IPS-18a (cell line): ENCODE data around the gene DICER1.
"Not testable (repeated sequence)": the region's sequence is repeated elsewhere in the genome, so short reads cannot be mapped to it uniquely, and the experiment has no call there.

Experiments
- H3K27ac ChIP-seq: one replicate; pipeline ENCODE4 v1.5.1; 2013; ENCODE audit warnings: low read length
- H3K27me3 ChIP-seq: one replicate; pipeline ENCODE4 v1.6.1; 2013; ENCODE audit warnings: mild to moderate bottlenecking, low read length; ENCODE audit not compliant: control insufficient read depth, insufficient read depth
- H3K36me3 ChIP-seq: one replicate; pipeline ENCODE4 v1.6.1; 2013; ENCODE audit warnings: low read depth, low read length; ENCODE audit not compliant: control insufficient read depth
- H3K4me1 ChIP-seq: one replicate; pipeline ENCODE4 v1.6.1; 2013; ENCODE audit warnings: low read depth, low read length; ENCODE audit not compliant: control insufficient read depth
- H3K4me3 ChIP-seq: one replicate; pipeline ENCODE4 v1.5.1; 2013; ENCODE audit warnings: low read length
- H3K9ac ChIP-seq: one replicate; pipeline ENCODE4 v1.6.1; 2013; ENCODE audit warnings: mild to moderate bottlenecking, low read length, moderate library complexity
- H3K9me3 ChIP-seq: one replicate; pipeline ENCODE4 v1.6.1; 2013; ENCODE audit warnings: low read depth, low read length; ENCODE audit not compliant: control insufficient read depth

The DICER1 gene

GRCh38 chr14:95183532-95184412 lies 26.4 kb upstream of the DICER1 start:
- no peaks in the 10 kb centered on the region for H3K9me3 ChIP-seq
- no peaks in the 10 kb centered on the region for H3K27me3 ChIP-seq
- H3K27ac ChIP-seq: no peak overlapping the region
- no peak overlapping the region for H3K9ac ChIP-seq
- H3K4me3 ChIP-seq: no peak overlapping the region
- H3K4me1 ChIP-seq: peaks cover 4% of the 10 kb centered on the region
- H3K36me3 ChIP-seq: no peaks in the 10 kb centered on the region

- no peak overlapping the region for H3K27ac ChIP-seq
- no peak overlapping the region for H3K4me3 ChIP-seq
- H3K9ac ChIP-seq: no peak overlapping the region
- H3K36me3 ChIP-seq: no peaks in the 10 kb centered on the region
- H3K9me3 ChIP-seq: no peaks in the 10 kb centered on the region
- peaks cover 4% of the 10 kb centered on the region for H3K4me1 ChIP-seq
- H3K27me3 ChIP-seq: no peaks in the 10 kb centered on the region
These were observed 25.8 kb upstream of the DICER1 start for GRCh38 chr14:95183082-95183481.

- no peak overlapping the region for H3K27ac ChIP-seq
- no peak overlapping the region for H3K9ac ChIP-seq
- H3K4me3 ChIP-seq: no peak overlapping the region
- H3K9me3 ChIP-seq: no peaks in the 10 kb centered on the region
- H3K4me1 ChIP-seq: peaks cover 4% of the 10 kb centered on the region
- no peaks in the 10 kb centered on the region for H3K36me3 ChIP-seq
- no peaks in the 10 kb centered on the region for H3K27me3 ChIP-seq
These were observed 25.1 kb upstream of the DICER1 start for GRCh38 chr14:95182379-95182778.

- H3K4me3 ChIP-seq: no peak overlapping the region
- H3K27me3 ChIP-seq: no peaks in the 10 kb centered on the region
- H3K9ac ChIP-seq: no peak overlapping the region
- H3K27ac ChIP-seq: no peak overlapping the region
- no peaks in the 10 kb centered on the region for H3K36me3 ChIP-seq
- peaks cover 4% of the 10 kb centered on the region for H3K4me1 ChIP-seq
- no peaks in the 10 kb centered on the region for H3K9me3 ChIP-seq
These were observed 23.8 kb upstream of the DICER1 start for GRCh38 chr14:95180966-95181741.

- not testable (repeated sequence) for H3K9ac ChIP-seq, H3K27ac ChIP-seq, H3K9me3 ChIP-seq, H3K27me3 ChIP-seq, H3K36me3 ChIP-seq, H3K4me3 ChIP-seq, H3K4me1 ChIP-seq
These were observed 18.3 kb upstream of the DICER1 start for GRCh38 chr14:95175670-95176069.

GRCh38 chr14:95174184-95174792 lies 17.0 kb upstream of the DICER1 start:
- no peaks in the 10 kb centered on the region for H3K4me1 ChIP-seq
- H3K9ac ChIP-seq: no peak overlapping the region
- H3K36me3 ChIP-seq: no peaks in the 10 kb centered on the region
- no peaks in the 10 kb centered on the region for H3K27me3 ChIP-seq
- no peak overlapping the region for H3K4me3 ChIP-seq
- H3K27ac ChIP-seq: no peak overlapping the region
- no peaks in the 10 kb centered on the region for H3K9me3 ChIP-seq

GRCh38 chr14:95173518-95173917 lies 16.2 kb upstream of the DICER1 start:
- H3K27ac ChIP-seq: no peak overlapping the region
- no peaks in the 10 kb centered on the region for H3K9me3 ChIP-seq
- no peak overlapping the region for H3K9ac ChIP-seq
- H3K36me3 ChIP-seq: no peaks in the 10 kb centered on the region
- no peak overlapping the region for H3K4me3 ChIP-seq
- no peaks in the 10 kb centered on the region for H3K4me1 ChIP-seq
- no peaks in the 10 kb centered on the region for H3K27me3 ChIP-seq

GRCh38 chr14:95167177-95167576 lies 9.8 kb upstream of the DICER1 start:
- no peak overlapping the region for H3K9ac ChIP-seq
- no peaks in the 10 kb centered on the region for H3K9me3 ChIP-seq
- H3K27ac ChIP-seq: no peak overlapping the region

GRCh38 chr14:95165517-95165916 lies 8.2 kb upstream of the DICER1 start:
- Histone ChIP-seq H3K4me1 (peaks cover 9% of the 10 kb centered on the region), H3K9ac (no peak overlapping the region), H3K9me3 (no peaks in the 10 kb centered on the region), H3K36me3 (no peaks in the 10 kb centered on the region), H3K27me3 (no peaks in the 10 kb centered on the region), H3K27ac (no peak overlapping the region), H3K4me3 (no peak overlapping the region)

More at GRCh38 chr14:95167177-95167576, 9.8 kb upstream of the DICER1 start:
- peaks cover 6% of the 10 kb centered on the region for H3K4me1 ChIP-seq
- no peaks in the 10 kb centered on the region for H3K27me3 ChIP-seq
- no peak overlapping the region for H3K4me3 ChIP-seq
- H3K36me3 ChIP-seq: no peaks in the 10 kb centered on the region

- H3K27ac ChIP-seq: no peak overlapping the region
- H3K4me3 ChIP-seq: no peak overlapping the region
- H3K36me3 ChIP-seq: no peaks in the 10 kb centered on the region
- H3K9ac ChIP-seq: no peak overlapping the region
- peaks cover 9% of the 10 kb centered on the region for H3K4me1 ChIP-seq
- no peaks in the 10 kb centered on the region for H3K9me3 ChIP-seq
- H3K27me3 ChIP-seq: no peaks in the 10 kb centered on the region
These were observed 7.2 kb upstream of the DICER1 start for GRCh38 chr14:95164506-95164905.

- H3K4me1 ChIP-seq: peaks cover 9% of the 10 kb centered on the region
- no peaks in the 10 kb centered on the region for H3K9me3 ChIP-seq
- H3K9ac ChIP-seq: no peak overlapping the region
- no peak overlapping the region for H3K4me3 ChIP-seq
- H3K27ac ChIP-seq: no peak overlapping the region
- H3K27me3 ChIP-seq: no peaks in the 10 kb centered on the region
- no peaks in the 10 kb centered on the region for H3K36me3 ChIP-seq
These were observed 6.3 kb upstream of the DICER1 start for GRCh38 chr14:95163666-95164065.
